Stimulated activated CD4-positive, alpha-beta T cell treated with anti-CD3 and anti-CD28 coated beads, Interleukin-4, amount 100 ng/mL, for 24 hours (primary cell): ENCODE measurements around the gene SAMD11.

Experiments
- DNase-seq: peaks from one replicate; pipeline ENCODE4 v3.0.0-alpha.2; 2020

SAMD11 gene

GRCh38 chr1:918843-919242, 4.9 kb upstream of the SAMD11 start:
- no peak for DNase-seq

GRCh38 chr1:919271-919872, 4.4 kb upstream of the SAMD11 start:
- no peak for DNase-seq

GRCh38 chr1:920010-920409, 3.7 kb upstream of the SAMD11 start:
- DNase-seq = no peak

- DNase-seq = no peak
Observed at GRCh38 chr1:920521-920920, 3.2 kb upstream of the SAMD11 start.

GRCh38 chr1:921011-921837, 2.5 kb upstream of the SAMD11 start:
- peak; percentile 35 for DNase-seq

GRCh38 chr1:923991-924655, 400 bp downstream of the SAMD11 start:
- DNase-seq = no peak

- no peak for DNase-seq
Observed at GRCh38 chr1:924656-925560, 1.2 kb downstream of the SAMD11 start.

GRCh38 chr1:925561-926421, 2.1 kb downstream of the SAMD11 start:
- no peak for DNase-seq

GRCh38 chr1:927234-927633, 3.5 kb downstream of the SAMD11 start:
- DNase-seq = no peak

- DNase-seq = no peak
Observed at GRCh38 chr1:927748-928147, 4.0 kb downstream of the SAMD11 start.

- DNase-seq = no peak
Observed at GRCh38 chr1:928825-929661, 5.3 kb downstream of the SAMD11 start.

GRCh38 chr1:929712-930632, 6.2 kb downstream of the SAMD11 start:
- no peak for DNase-seq

GRCh38 chr1:930633-931138, 7.0 kb downstream of the SAMD11 start:
- DNase-seq = no peak

- no peak for DNase-seq
Observed at GRCh38 chr1:931380-932172, 7.9 kb downstream of the SAMD11 start.

GRCh38 chr1:932173-932510, 8.4 kb downstream of the SAMD11 start:
- no peak for DNase-seq

- DNase-seq = no peak
Observed at GRCh38 chr1:932776-933602, 9.3 kb downstream of the SAMD11 start.

GRCh38 chr1:933603-933940, 9.8 kb downstream of the SAMD11 start:
- DNase-seq = no peak
